Urinary bladder (tissue), 4 donors: ENCODE measurements around the gene SEC61A2. TPM values are rescaled to one million over a fixed set of nuclear protein-coding genes. Genes with fewer than 3 reads are reported as not detected.
"Not testable (repeated sequence)": the region's sequence is repeated elsewhere in the genome, so short reads cannot be mapped to it uniquely, and the experiment has no call there.

Source experiments
- DNase-seq: peaks from one replicate; pipeline ENCODE4 v3.0.0-alpha.2; 2015; ENCODE audit errors: extremely low spot score
- H3K27ac ChIP-seq: one replicate; pipeline ENCODE4 v1.5.1; 2013; ENCODE audit warnings: low read depth, mild to moderate bottlenecking, moderate library complexity
- H3K36me3 ChIP-seq: one replicate; pipeline ENCODE4 v1.6.1; 2013; ENCODE audit warnings: mild to moderate bottlenecking, moderate library complexity; ENCODE audit not compliant: insufficient read depth
- H3K4me1 ChIP-seq: one replicate; pipeline ENCODE4 v1.6.1; 2013; ENCODE audit warnings: mild to moderate bottlenecking, moderate library complexity; ENCODE audit not compliant: insufficient read depth
- H3K4me3 ChIP-seq: one replicate; pipeline ENCODE4 v1.5.1; 2013; ENCODE audit warnings: low read depth, low read length
- WGBS: extraction: QIAGEN DNeasy Blood & Tissue Kit; methylation state at CpG from one replicate; pipeline ENCODE4 v1.1.7; 2013; 5-methylcytosine and 5-hydroxymethylcytosine counted together
- polyA plus RNA-seq: library from polyadenylated mRNA; stranded (reverse); fragments of 200-250 nt; gene quantifications from one replicate; pipeline ENCODE4 v1.2.3, GENCODE V29; 2013
- total RNA-seq: library from RNA; depleted of rRNA; stranded (reverse); fragments of >200 nt; gene quantifications from one replicate; pipeline ENCODE4 v1.2.3, GENCODE V29; 2014
- donor health status: healthy with polysubstance abuse.
- donor health status: healthy.

Gene SEC61A2
- total RNA-seq (19.9 TPM), polyA plus RNA-seq (6.4 TPM)

- H3K4me1 ChIP-seq: no peaks in the 10 kb centered on the region
- under 1% methylated on average over 108 of the region's 108 CpGs for WGBS
- peak within 1 kb of the TSS; percentile 100 for H3K4me3 ChIP-seq
- H3K27ac ChIP-seq: peak within 1 kb of the TSS; percentile 97
- peak; percentile 59 for DNase-seq
- H3K36me3 ChIP-seq: peaks cover 2% of the 10 kb centered on the region
These were observed at the start of gene SEC61A2 for GRCh38 chr10:12129222-12130111. TSS of gene SEC61A2 (plus strand) at chr10:12129677. CDS start at chr10:12129788, 111 bp downstream.

GRCh38 chr10:12081470-12081869, 48.0 kb upstream of the SEC61A2 start:
- 90% methylated on average over 8 of the region's 8 CpGs for WGBS
- Histone ChIP-seq H3K4me3 (no peak overlapping the region), H3K4me1 (no peaks in the 10 kb centered on the region), H3K36me3 (peaks cover 3% of the 10 kb centered on the region), H3K27ac (no peak overlapping the region)
- DNase-seq: no peak

- Histone ChIP-seq H3K4me3 (no peak overlapping the region), H3K27ac (no peak overlapping the region), H3K4me1 (no peaks in the 10 kb centered on the region), H3K36me3 (peaks cover 3% of the 10 kb centered on the region)
- DNase-seq: no peak
- WGBS: 85% methylated on average over 6 of the region's 6 CpGs
These were observed 47.5 kb upstream of the SEC61A2 start for GRCh38 chr10:12081879-12082557.

- no peak for DNase-seq
- WGBS: 93% methylated on average over 14 of the region's 14 CpGs
- Histone ChIP-seq H3K4me3 (no peak overlapping the region), H3K27ac (no peak overlapping the region), H3K36me3 (peaks cover 3% of the 10 kb centered on the region), H3K4me1 (no peaks in the 10 kb centered on the region)
These were observed 40.6 kb upstream of the SEC61A2 start for GRCh38 chr10:12088919-12089318.

GRCh38 chr10:12091421-12091820, 38.1 kb upstream of the SEC61A2 start:
- Histone ChIP-seq H3K27ac (no peak overlapping the region), H3K4me1 (no peaks in the 10 kb centered on the region), H3K4me3 (no peak overlapping the region), H3K36me3 (peaks cover 3% of the 10 kb centered on the region)
- WGBS: 97% methylated on average over 4 of the region's 4 CpGs
- DNase-seq: no peak

GRCh38 chr10:12097361-12097760, 32.1 kb upstream of the SEC61A2 start:
- not testable (repeated sequence) for H3K27ac ChIP-seq, H3K4me1 ChIP-seq, H3K4me3 ChIP-seq, H3K36me3 ChIP-seq, DNase-seq
- 92% methylated on average over 9 of the region's 9 CpGs for WGBS

- H3K27ac ChIP-seq: no peak overlapping the region
- no peak overlapping the region for H3K4me3 ChIP-seq
- peaks cover 1% of the 10 kb centered on the region for H3K36me3 ChIP-seq
- no peak for DNase-seq
- H3K4me1 ChIP-seq: no peaks in the 10 kb centered on the region
- 82% methylated on average over 5 of the region's 5 CpGs for WGBS
These were observed 31.7 kb upstream of the SEC61A2 start for GRCh38 chr10:12097791-12098190.

- H3K36me3 ChIP-seq: peaks cover 1% of the 10 kb centered on the region
- WGBS: 98% methylated on average over 4 of the region's 4 CpGs
- DNase-seq: no peak
- H3K4me1 ChIP-seq: no peaks in the 10 kb centered on the region
- H3K27ac ChIP-seq: no peak overlapping the region
- H3K4me3 ChIP-seq: no peak overlapping the region
These were observed 30.5 kb upstream of the SEC61A2 start for GRCh38 chr10:12098966-12099365.

GRCh38 chr10:12103802-12104201, 25.7 kb upstream of the SEC61A2 start:
- Histone ChIP-seq H3K4me3 (no peak overlapping the region), H3K4me1 (no peaks in the 10 kb centered on the region), H3K36me3 (peaks cover 1% of the 10 kb centered on the region), H3K27ac (no peak overlapping the region)
- DNase-seq: no peak
- WGBS: 92% methylated on average over 4 of the region's 4 CpGs

- no peaks in the 10 kb centered on the region for H3K4me1 ChIP-seq
- DNase-seq: no peak
- WGBS: 86% methylated on average over 14 of the region's 14 CpGs
- peaks cover 2% of the 10 kb centered on the region for H3K36me3 ChIP-seq
- no peak overlapping the region for H3K4me3 ChIP-seq
- no peak overlapping the region for H3K27ac ChIP-seq
These were observed 21.7 kb upstream of the SEC61A2 start for GRCh38 chr10:12107781-12108180.

- Histone ChIP-seq H3K4me1 (no peaks in the 10 kb centered on the region), H3K4me3 (no peak overlapping the region), H3K27ac (no peak overlapping the region), H3K36me3 (peaks cover 2% of the 10 kb centered on the region)
- WGBS: 98% methylated on average over 5 of the region's 5 CpGs
- DNase-seq: no peak
These were observed 20.2 kb upstream of the SEC61A2 start for GRCh38 chr10:12109286-12109685.

GRCh38 chr10:12111528-12111927, 17.9 kb upstream of the SEC61A2 start:
- Histone ChIP-seq H3K36me3 (peaks cover 6% of the 10 kb centered on the region), H3K4me3 (no peak overlapping the region), H3K27ac (no peak overlapping the region), H3K4me1 (no peaks in the 10 kb centered on the region)
- no peak for DNase-seq

GRCh38 chr10:12113627-12114026, 15.8 kb upstream of the SEC61A2 start:
- peaks cover 8% of the 10 kb centered on the region for H3K36me3 ChIP-seq
- DNase-seq: no peak

GRCh38 chr10:12121673-12122072, 7.8 kb upstream of the SEC61A2 start:
- no peak overlapping the region for H3K27ac ChIP-seq
- H3K36me3 ChIP-seq: peaks cover 7% of the 10 kb centered on the region
- 89% methylated on average over 4 of the region's 4 CpGs for WGBS
- DNase-seq: no peak
- H3K4me3 ChIP-seq: no peak overlapping the region
- no peaks in the 10 kb centered on the region for H3K4me1 ChIP-seq

More at GRCh38 chr10:12113627-12114026, 15.8 kb upstream of the SEC61A2 start:
- Histone ChIP-seq H3K4me1 (no peaks in the 10 kb centered on the region), H3K4me3 (no peak overlapping the region), H3K27ac (no peak overlapping the region)
- WGBS: 94% methylated on average over 2 of the region's 2 CpGs
